ENCODE results near the gene ZNF580. TPM values are rescaled to one million over a fixed set of nuclear protein-coding genes. Genes with fewer than 3 reads are reported as not detected.

The ZNF580 gene
- total and polyA plus RNA-seq, 12 donors: 16.5 to 29.9 (median 21.1) TPM

GRCh38 chr19:55691561-55692481 is 51.0 kb downstream of the ZNF580 start:
- TF ChIP-seq CTCF (IDR thresholded peaks at IDR 0.05): no peak
- DNase-seq (no peak), ATAC-seq (no peak)
- H3K4me3 ChIP-seq: no peak overlapping the region
- intact Hi-C loops (cut with DNase I): no loop called here
- no peaks in the 10 kb centered on the region for H3K27me3 ChIP-seq
- H3K36me3 ChIP-seq: peaks cover 0 to 100% (median 70%) of the 10 kb centered on the region in 9 donors
- no peak overlapping the region for H3K27ac ChIP-seq
- 95% methylated on average over 31 of the region's 31 CpGs for WGBS, 2 donors
- H3K4me1 ChIP-seq: peaks cover 0 to 9% (median 0%) of the 10 kb centered on the region in 9 donors
- no peaks in the 10 kb centered on the region for H3K9me3 ChIP-seq

- Histone ChIP-seq H3K4me1 (peaks cover 0 to under 1% (median 0%) of the 10 kb centered on the region in 9 donors), H3K9me3 (no peaks in the 10 kb centered on the region), H3K36me3 (peaks cover 0 to 100% (median 74%) of the 10 kb centered on the region in 9 donors), H3K27ac (no peak overlapping the region), H3K27me3 (no peaks in the 10 kb centered on the region), H3K4me3 (no peak overlapping the region)
- DNase-seq: no peak
- no peak for TF ChIP-seq CTCF (IDR thresholded peaks at IDR 0.05)
- intact Hi-C loops (cut with DNase I): no loop called here
- 91 to 93% methylated on average over 19 of the region's 19 CpGs for WGBS, 2 donors
- ATAC-seq: no peak
These were observed 51.9 kb downstream of the ZNF580 start for GRCh38 chr19:55692681-55693081.

Other genes starting within 250 kb of the ZNF580 start
- 10 to 100 TPM; 25.0 to 42.1 (median 30.7) TPM for gene UBE2S, start 233.2 kb upstream of the ZNF580 start, total RNA-seq
- 10 to 100 TPM in 1 of 2 donors, 1 to 10 TPM in 1; 8.0 to 25.5 TPM for gene UBE2S, start 233.2 kb upstream of the ZNF580 start, polyA plus RNA-seq
- not detected for gene SHISA7, start 197.7 kb upstream of the ZNF580 start, total RNA-seq
- under 1 TPM in 1 of 2 donors, not detected in 1; under 0.01 TPM for gene SHISA7, start 197.7 kb upstream of the ZNF580 start, polyA plus RNA-seq
- 10 to 100 TPM; 42.5 to 69.8 (median 48.3) TPM for gene ISOC2, start 179.4 kb upstream of the ZNF580 start, total RNA-seq
- 100 to 1,000 TPM in 1 of 2 donors, 10 to 100 TPM in 1; 88.7 to 117 TPM for gene ISOC2, start 179.4 kb upstream of the ZNF580 start, polyA plus RNA-seq
- gene C19orf85, start 176.3 kb upstream of the ZNF580 start, total RNA-seq: not detected
- not detected for gene C19orf85, start 176.3 kb upstream of the ZNF580 start, polyA plus RNA-seq
- 1 to 10 TPM; 2.5 to 7.8 (median 4.3) TPM for gene ZNF628, start 164.4 kb upstream of the ZNF580 start, total RNA-seq
- 1 to 10 TPM; 4.9 to 7.5 TPM for gene ZNF628, start 164.4 kb upstream of the ZNF580 start, polyA plus RNA-seq
- 1 to 10 TPM; 5.8 to 9.9 (median 6.8) TPM for gene NAT14, start 155.8 kb upstream of the ZNF580 start, total RNA-seq
- 10 to 100 TPM in 1 of 2 donors, 1 to 10 TPM in 1; 9.0 to 16.4 TPM for gene NAT14, start 155.8 kb upstream of the ZNF580 start, polyA plus RNA-seq
- 1 to 10 TPM; 2.0 to 6.5 (median 4.0) TPM for gene SSC5D, start 152.6 kb upstream of the ZNF580 start, total RNA-seq
- 1 to 10 TPM in 1 of 2 donors, under 1 TPM in 1; 0.72 to 2.8 TPM for gene SSC5D, start 152.6 kb upstream of the ZNF580 start, polyA plus RNA-seq
- 10 to 100 TPM in 1 of 10 donors, 1 to 10 TPM in 9; 1.1 to 14.1 (median 2.0) TPM for gene SBK2, start 103.9 kb upstream of the ZNF580 start, total RNA-seq
- gene SBK2, start 103.9 kb upstream of the ZNF580 start, polyA plus RNA-seq: 1 to 10 TPM in 1 of 2 donors, under 1 TPM in 1; 0.39 to 9.4 TPM
- 10 to 100 TPM in 4 of 10 donors, 1 to 10 TPM in 6; 2.0 to 33.3 (median 7.3) TPM for gene SBK3, start 95.5 kb upstream of the ZNF580 start, total RNA-seq
- gene SBK3, start 95.5 kb upstream of the ZNF580 start, polyA plus RNA-seq: 10 to 100 TPM in 1 of 2 donors, 1 to 10 TPM in 1; 3.2 to 11.3 TPM
- gene ZNF579, start 60.2 kb upstream of the ZNF580 start, total RNA-seq: 10 to 100 TPM in 4 of 10 donors, 1 to 10 TPM in 6; 7.1 to 16.9 (median 9.6) TPM
- 10 to 100 TPM; 13.1 to 23.8 TPM for gene ZNF579, start 60.2 kb upstream of the ZNF580 start, polyA plus RNA-seq
- gene FIZ1, start 41.5 kb upstream of the ZNF580 start, total RNA-seq: 10 to 100 TPM; 11.6 to 18.8 (median 13.5) TPM
- gene FIZ1, start 41.5 kb upstream of the ZNF580 start, polyA plus RNA-seq: 10 to 100 TPM in 1 of 2 donors, 1 to 10 TPM in 1; 9.3 to 16.5 TPM
- 10 to 100 TPM in 8 of 10 donors, 1 to 10 TPM in 2; 7.9 to 22.0 (median 12.9) TPM for gene ZNF524, start 40.7 kb upstream of the ZNF580 start, total RNA-seq
- 10 to 100 TPM; 34.9 to 39.4 TPM for gene ZNF524, start 40.7 kb upstream of the ZNF580 start, polyA plus RNA-seq
- 10 to 100 TPM; 11.8 to 20.0 (median 13.5) TPM for gene ZNF865, start 35.4 kb upstream of the ZNF580 start, total RNA-seq
- 10 to 100 TPM; 13.9 to 26.5 TPM for gene ZNF865, start 35.4 kb upstream of the ZNF580 start, polyA plus RNA-seq
- gene ZNF784, start 16.4 kb upstream of the ZNF580 start, total RNA-seq: 10 to 100 TPM in 8 of 10 donors, 1 to 10 TPM in 2; 8.9 to 16.4 (median 12.2) TPM
- 1 to 10 TPM; 6.4 to 9.9 TPM for gene ZNF784, start 16.4 kb upstream of the ZNF580 start, polyA plus RNA-seq
- 10 to 100 TPM in 1 of 10 donors, 1 to 10 TPM in 9; 4.0 to 15.6 (median 6.5) TPM for gene ZNF581, start 2.6 kb downstream of the ZNF580 start, total RNA-seq
- 10 to 100 TPM in 1 of 2 donors, 1 to 10 TPM in 1; 5.6 to 10.8 TPM for gene ZNF581, start 2.6 kb downstream of the ZNF580 start, polyA plus RNA-seq
- 10 to 100 TPM; 12.1 to 20.0 (median 13.3) TPM for gene CCDC106, start 7.2 kb downstream of the ZNF580 start, total RNA-seq
- gene CCDC106, start 7.2 kb downstream of the ZNF580 start, polyA plus RNA-seq: 10 to 100 TPM; 15.3 to 29.6 TPM
- 100 to 1,000 TPM in 1 of 10 donors, 10 to 100 TPM in 9; 64.1 to 100 (median 72.9) TPM for gene U2AF2, start 14.0 kb downstream of the ZNF580 start, total RNA-seq
- gene U2AF2, start 14.0 kb downstream of the ZNF580 start, polyA plus RNA-seq: 10 to 100 TPM; 75.5 to 90.2 TPM
- 100 to 1,000 TPM; 127 to 305 (median 140) TPM for gene EPN1, start 34.2 kb downstream of the ZNF580 start, total RNA-seq
- gene EPN1, start 34.2 kb downstream of the ZNF580 start, polyA plus RNA-seq: 100 to 1,000 TPM; 134 to 140 TPM
- not detected for gene NLRP9, start 97.4 kb downstream of the ZNF580 start, total RNA-seq
- not detected for gene NLRP9, start 97.4 kb downstream of the ZNF580 start, polyA plus RNA-seq
- under 1 TPM in 1 of 10 donors, not detected in 9; 0.30 TPM for gene RFPL4A, start 118.1 kb downstream of the ZNF580 start, total RNA-seq
- gene RFPL4A, start 118.1 kb downstream of the ZNF580 start, polyA plus RNA-seq: not detected
- gene RFPL4AL1, start 128.1 kb downstream of the ZNF580 start, total RNA-seq: not detected
- gene RFPL4AL1, start 128.1 kb downstream of the ZNF580 start, polyA plus RNA-seq: not detected
- not detected for gene NLRP11, start 191.0 kb downstream of the ZNF580 start, total RNA-seq
- not detected for gene NLRP11, start 191.0 kb downstream of the ZNF580 start, polyA plus RNA-seq
- gene NLRP4, start 195.5 kb downstream of the ZNF580 start, total RNA-seq: not detected
- not detected for gene NLRP4, start 195.5 kb downstream of the ZNF580 start, polyA plus RNA-seq

All from heart right ventricle (tissue), 16 donors.